ENCODE measurements around the gene XRN1.
"Not testable (repeated sequence)": the region's sequence is repeated elsewhere in the genome, so short reads cannot be mapped to it uniquely, and the experiment has no call there.

The XRN1 gene

GRCh38 chr3:142447852-142448823 lies at the start of gene XRN1:
XRN1 (minus strand) TSS chr3:142448037; CDS start chr3:142447944, 93 bp downstream.
- peak; percentile 65 for DNase-seq

- no peak for DNase-seq
Measured at GRCh38 chr3:142495103-142495502, 47.3 kb upstream of the XRN1 start.

- DNase-seq, result no peak
Measured at GRCh38 chr3:142492184-142492583, 44.3 kb upstream of the XRN1 start.

GRCh38 chr3:142489572-142490323 lies 41.9 kb upstream of the XRN1 start:
- no peak for DNase-seq

GRCh38 chr3:142484912-142485435 lies 37.1 kb upstream of the XRN1 start:
- DNase-seq, result no peak

- no peak for DNase-seq
Measured at GRCh38 chr3:142481196-142481595, 33.4 kb upstream of the XRN1 start.

- DNase-seq, result no peak
Measured at GRCh38 chr3:142470826-142471225, 23.0 kb upstream of the XRN1 start.

GRCh38 chr3:142468456-142468855 lies 20.6 kb upstream of the XRN1 start:
- DNase-seq, result no peak

GRCh38 chr3:142467768-142468167 lies 19.9 kb upstream of the XRN1 start:
- DNase-seq, result no peak

- DNase-seq, result no peak
Measured at GRCh38 chr3:142460689-142461088, 12.9 kb upstream of the XRN1 start.

- DNase-seq, result no peak
Measured at GRCh38 chr3:142459929-142460328, 12.1 kb upstream of the XRN1 start.

GRCh38 chr3:142459096-142459495 lies 11.3 kb upstream of the XRN1 start:
- DNase-seq, result no peak

- DNase-seq, result no peak
Measured at GRCh38 chr3:142450881-142451280, 3.0 kb upstream of the XRN1 start.

GRCh38 chr3:142450189-142450588 lies 2.4 kb upstream of the XRN1 start:
- DNase-seq, result no peak

- DNase-seq, result no peak
Measured at GRCh38 chr3:142447301-142447851, 461 bp downstream of the XRN1 start.

GRCh38 chr3:142445816-142446254 lies 2.0 kb downstream of the XRN1 start:
- DNase-seq, result no peak

GRCh38 chr3:142444343-142444742 lies 3.5 kb downstream of the XRN1 start:
- no peak for DNase-seq

GRCh38 chr3:142443060-142443459 lies 4.8 kb downstream of the XRN1 start:
- DNase-seq, result not testable (repeated sequence)

- not testable (repeated sequence) for DNase-seq
Measured at GRCh38 chr3:142439499-142440220, 8.2 kb downstream of the XRN1 start.

- DNase-seq, result not testable (repeated sequence)
Measured at GRCh38 chr3:142438096-142438495, 9.7 kb downstream of the XRN1 start.

- DNase-seq, result no peak
Measured at GRCh38 chr3:142436951-142437585, 10.8 kb downstream of the XRN1 start.

GRCh38 chr3:142434503-142434902 lies 13.3 kb downstream of the XRN1 start:
- no peak for DNase-seq
